Endothelial cell of umbilical vein (primary cell): Measurements from ENCODE around the gene ARPP19. TPM values are rescaled to one million over a fixed set of nuclear protein-coding genes. Genes with fewer than 3 reads are reported as not detected.

Experiments used
- BruUV-seq: library from RNA; stranded (reverse); fragments of 400-500 nt; replicated peaks from 2 replicates; lab custom pipeline; 2021; lab: Mats Ljungman, UMichigan
- CTCF ChIA-PET: fragments of 300-600, 350-600 bp; sonication (Branson Sonifier 250); formaldehyde crosslinking; loops from one replicate; lab custom pipeline; 2021; ENCODE audit warnings: antibody characterized with exemption, inconsistent platforms; lab: Charles Lee
- POLR2A ChIA-PET: fragments of 300-600, 350-600 bp; sonication (Branson Sonifier 250); formaldehyde crosslinking; loops from one replicate; lab custom pipeline; 2021; ENCODE audit warnings: antibody characterized with exemption, inconsistent platforms; lab: Charles Lee
- DNase-seq: peaks from one replicate; pipeline ENCODE4 v3.0.0-alpha.2; 2011; ENCODE audit warnings: low read depth, low spot score
- FAIRE-seq: peaks from 2 replicates; lab custom pipeline; 2011; peaks lifted over from hg19 to GRCh38; lab: Jason Lieb, UNC
- H2AFZ ChIP-seq: 2 replicates; pipeline ENCODE4 v1.6.0; 2012; ENCODE audit warnings: low read depth, low read length, control low read depth, inconsistent platforms
- H3K27ac ChIP-seq: 2 replicates; pipeline ENCODE4 v1.5.1; 2011; ENCODE audit warnings: low read depth, mild to moderate bottlenecking, control low read depth, low read length, moderate library complexity; ENCODE audit not compliant: insufficient read depth
- H3K27me3 ChIP-seq, 2 experiments: 2 replicates each; pipeline versions ENCODE4 v1.6.0 to v1.6.1; 2011; ENCODE audit warnings: low read length in 2 of 2, mixed read lengths in 1 of 2; ENCODE audit not compliant: control insufficient read depth in 2 of 2, insufficient read depth in 2 of 2
- H3K36me3 ChIP-seq, 2 experiments: 2 replicates in 1 of 2; 3 replicates in 1 of 2; pipeline ENCODE4 v1.5.1; 2011; ENCODE audit warnings: low read length in 2 of 2, mild to moderate bottlenecking in 1 of 2, moderate library complexity in 1 of 2; ENCODE audit not compliant: control insufficient read depth in 2 of 2, insufficient read depth in 2 of 2; ENCODE audit errors: extremely low read depth in 1 of 2
- H3K4me1 ChIP-seq: 3 replicates; pipeline ENCODE4 v1.5.1; 2011; ENCODE audit warnings: mild to moderate bottlenecking, low read length; ENCODE audit not compliant: control insufficient read depth, insufficient read depth; ENCODE audit errors: extremely low read depth
- H3K4me2 ChIP-seq: 2 replicates; pipeline ENCODE4 v1.6.1; 2011; ENCODE audit warnings: low read length, control low read depth, mixed read lengths; ENCODE audit not compliant: insufficient read depth
- H3K4me3 ChIP-seq, 3 experiments: fragments of 200-600 bp in 1 of 3; sonication (generic), shearing (Covaris generic) in 1 of 3; replicated peaks in 1 of 3; 2 replicates each; pipeline ENCODE4 v1.5.1; 2011 to 2016; ENCODE audit warnings: control low read depth in 3 of 3, low read length in 3 of 3, mild to moderate bottlenecking in 2 of 3, inconsistent platforms in 1 of 3, low read depth in 1 of 3, moderate library complexity in 1 of 3; ENCODE audit not compliant: insufficient read depth in 1 of 3
- H3K79me2 ChIP-seq: 2 replicates; pipeline ENCODE4 v1.6.0; 2012; ENCODE audit warnings: low read length, inconsistent platforms; ENCODE audit not compliant: control insufficient read depth, insufficient read depth
- H3K9ac ChIP-seq: replicated peaks from 2 replicates; pipeline ENCODE3; 2011; ENCODE audit warnings: low read length, control low read depth; ENCODE audit not compliant: insufficient read depth; ENCODE audit errors: extremely low read depth
- H3K9me1 ChIP-seq: replicated peaks from 3 replicates; pipeline ENCODE4 v1.6.0; 2011; ENCODE audit warnings: mild to moderate bottlenecking, low read length; ENCODE audit not compliant: control insufficient read depth, insufficient read depth; ENCODE audit errors: extremely low read depth
- H3K9me3 ChIP-seq: replicated peaks from 2 replicates; pipeline ENCODE4 v1.5.1; 2012; ENCODE audit warnings: low read length, inconsistent platforms; ENCODE audit not compliant: control insufficient read depth, insufficient read depth
- H4K20me1 ChIP-seq: replicated peaks from 2 replicates; pipeline ENCODE3; 2011; ENCODE audit warnings: mild to moderate bottlenecking, low read length; ENCODE audit not compliant: control insufficient read depth, insufficient read depth; ENCODE audit errors: extremely low read depth
- EZH2 ChIP-seq: IDR thresholded peaks from 2 replicates; pipeline ENCODE4 v1.6.1; 2012; ENCODE audit warnings: borderline replicate concordance, low read depth, mild to moderate bottlenecking, moderate library complexity, low read length, inconsistent platforms; ENCODE audit not compliant: severe bottlenecking
- FOS ChIP-seq: IDR thresholded peaks from 2 replicates; pipeline ENCODE4 v1.6.1; 2011; ENCODE audit warnings: mild to moderate bottlenecking, low read length, moderate library complexity, borderline replicate concordance; ENCODE audit not compliant: insufficient read depth
- JUN ChIP-seq: IDR thresholded peaks from 2 replicates; pipeline ENCODE4 v1.6.1; 2011; ENCODE audit warnings: borderline replicate concordance, low read depth; ENCODE audit not compliant: insufficient read length, insufficient read depth
- MYC ChIP-seq: IDR thresholded peaks from one replicate; pipeline ENCODE4 v1.6.1; 2011; ENCODE audit warnings: mild to moderate bottlenecking, low read depth, low read length
- POLR2A ChIP-seq: IDR thresholded peaks from 2 replicates; pipeline ENCODE4 v1.6.1; 2012; ENCODE audit warnings: low read depth, mild to moderate bottlenecking, control low read depth, low read length
- POLR2AphosphoS5 ChIP-seq: IDR thresholded peaks from 2 replicates; pipeline ENCODE4 v1.6.1; 2012; ENCODE audit warnings: low read depth, mild to moderate bottlenecking, control low read depth, low read length, moderate library complexity; ENCODE audit not compliant: insufficient read depth
- dilution Hi-C: fragments of 300-500 bp; cut with MboI; formaldehyde crosslinking; loops from one replicate; pipeline ENCODE4 v1.15.0; 2019; ENCODE audit warnings: low sequenced_read_pairs; ENCODE audit not compliant: extremely low pct_ligation_motif_present
- intact Hi-C: fragments of 100-400 bp; cut with micrococcal nuclease; formaldehyde crosslinking; loops from one replicate; pipeline ENCODE4 v1.10.0; 2022
- polyA plus RNA-seq, 4 experiments: library from polyadenylated mRNA; depleted of rRNA in 3 of 4; stranded (reverse) in 3 of 4; unstranded in 1 of 4; fragments of >200 nt; gene quantifications; 2 replicates each; pipeline versions ENCODE4 v1.2.1 to v1.2.3, GENCODE V29; 2011 to 2012; ENCODE audit warnings: missing spikeins in 1 of 4
- total RNA-seq: library from RNA; stranded (reverse); gene quantifications from 2 replicates; pipeline ENCODE4 v1.2.3, GENCODE V29; 2021
- TF ChIP-seq, protein P1 (sequence below), 2 donors: IDR thresholded peaks; 1 replicate in 1 of 2; 2 replicates in 1 of 2; pipeline ENCODE4 v1.5.1; 2011; ENCODE audit warnings: low read length in 2 of 2, mild to moderate bottlenecking in 2 of 2, moderate library complexity in 2 of 2, control low read depth in 1 of 2, inconsistent platforms in 1 of 2, low read depth in 1 of 2; ENCODE audit not compliant: insufficient read depth in 1 of 2; ENCODE audit errors: extremely low read depth in 1 of 2

Gene ARPP19
- total and polyA plus RNA-seq, 2 donors (not counting 3 experiments of a cell fraction or from before 2014, with no cell fraction given): 47.1 to 191 TPM

GRCh38 chr15:52529341-52529924, 39.4 kb downstream of the ARPP19 start:
- dilution Hi-C loops (no loop called here), intact Hi-C loops (loop anchor here (1.0 to 2.0 kb wide), 5 partner anchors 37 to 273 kb away; no protein-coding TSS in a partner anchor)
- FAIRE-seq (no peak), DNase-seq (no peak)
- no peak overlapping the region for H3K27ac ChIP-seq
- H4K20me1 ChIP-seq: peaks cover 3% of the 10 kb centered on the region
- no peaks in the 10 kb centered on the region for H3K9me3 ChIP-seq
- TSS peak; percentile 51 for BruUV-seq
- H3K4me2 ChIP-seq: peak overlapping the region; percentile 82
- H3K9me1 ChIP-seq: no peaks in the 10 kb centered on the region
- peaks cover 17% of the 10 kb centered on the region for H3K4me1 ChIP-seq
- TF ChIP-seq JUN: no peak
- no peak for TF ChIP-seq POLR2AphosphoS5
- H2AFZ ChIP-seq: peak overlapping the region; percentile 77
- CTCF ChIA-PET: interaction anchor here (0.6 to 2.0 kb wide), 3 partner anchors 24 to 200 kb away, joined by 4 to 6 read pairs (median 4); no protein-coding TSS in a partner anchor
- H3K79me2 ChIP-seq: peaks cover 41% of the 10 kb centered on the region
- POLR2A ChIA-PET: no interaction called here
- no peaks in the 10 kb centered on the region for H3K27me3 ChIP-seq
- H3K9ac ChIP-seq: peak overlapping the region; percentile 33
- no peaks in the 10 kb centered on the region for H3K36me3 ChIP-seq
- H3K4me3 ChIP-seq: peak overlapping the region; percentile 32 to 89 (median 58)

GRCh38 chr15:52528564-52529340, 40.1 kb downstream of the ARPP19 start, which contains the start of gene MYO5A:
MYO5A (minus strand) TSS chr15:52528880; CDS start chr15:52528806, 74 bp downstream.
- no peaks in the 10 kb centered on the region for H3K9me3 ChIP-seq
- FAIRE-seq: peak; percentile 15
- no peaks in the 10 kb centered on the region for H3K27me3 ChIP-seq
- dilution Hi-C loops (no loop called here), intact Hi-C loops (loop anchor here (1.0 to 2.0 kb wide), 6 partner anchors 36 to 272 kb away; no protein-coding TSS in a partner anchor)
- POLR2A ChIA-PET: no interaction called here
- H3K9ac ChIP-seq: peak within 1 kb of the TSS; percentile 77
- H3K4me2 ChIP-seq: peak within 1 kb of the TSS; percentile 89
- peak; percentile 75 for DNase-seq
- peaks cover 48% of the 10 kb centered on the region for H3K79me2 ChIP-seq
- H3K36me3 ChIP-seq: no peaks in the 10 kb centered on the region
- TF ChIP-seq POLR2A: peak; percentile 81
- peak; percentile 59 for TF ChIP-seq POLR2AphosphoS5
- no peak for TF ChIP-seq MYC
- no peak for TF ChIP-seq FOS
- TF ChIP-seq, protein P1, sequence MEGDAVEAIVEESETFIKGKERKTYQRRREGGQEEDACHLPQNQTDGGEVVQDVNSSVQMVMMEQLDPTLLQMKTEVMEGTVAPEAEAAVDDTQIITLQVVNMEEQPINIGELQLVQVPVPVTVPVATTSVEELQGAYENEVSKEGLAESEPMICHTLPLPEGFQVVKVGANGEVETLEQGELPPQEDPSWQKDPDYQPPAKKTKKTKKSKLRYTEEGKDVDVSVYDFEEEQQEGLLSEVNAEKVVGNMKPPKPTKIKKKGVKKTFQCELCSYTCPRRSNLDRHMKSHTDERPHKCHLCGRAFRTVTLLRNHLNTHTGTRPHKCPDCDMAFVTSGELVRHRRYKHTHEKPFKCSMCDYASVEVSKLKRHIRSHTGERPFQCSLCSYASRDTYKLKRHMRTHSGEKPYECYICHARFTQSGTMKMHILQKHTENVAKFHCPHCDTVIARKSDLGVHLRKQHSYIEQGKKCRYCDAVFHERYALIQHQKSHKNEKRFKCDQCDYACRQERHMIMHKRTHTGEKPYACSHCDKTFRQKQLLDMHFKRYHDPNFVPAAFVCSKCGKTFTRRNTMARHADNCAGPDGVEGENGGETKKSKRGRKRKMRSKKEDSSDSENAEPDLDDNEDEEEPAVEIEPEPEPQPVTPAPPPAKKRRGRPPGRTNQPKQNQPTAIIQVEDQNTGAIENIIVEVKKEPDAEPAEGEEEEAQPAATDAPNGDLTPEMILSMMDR (IDR thresholded peaks at IDR 0.05; ENCODE audit: extremely low read depth in 1 of 2, insufficient read depth in 1 of 2, low read depth in 1 of 2, low read length in 2 of 2): peak in 1 of 2 donors; percentile 11
- no peak for TF ChIP-seq EZH2
- CTCF ChIA-PET: interaction anchor here (1.0 to 2.0 kb wide), 6 partner anchors 25 to 207 kb away, joined by 3 to 6 read pairs (median 4); no protein-coding TSS in a partner anchor
- peak within 1 kb of the TSS; percentile 77 for H2AFZ ChIP-seq
- H3K4me3 ChIP-seq: peak within 1 kb of the TSS; percentile 70 to 91 (median 89)
- peak within 1 kb of the TSS; percentile 42 for H3K27ac ChIP-seq
- H3K9me1 ChIP-seq: no peaks in the 10 kb centered on the region
- peaks cover 17% of the 10 kb centered on the region for H3K4me1 ChIP-seq
- BruUV-seq: no TSS peak
- H4K20me1 ChIP-seq: peaks cover 5% of the 10 kb centered on the region
